Activated CD4-positive, alpha-beta memory T cell treated with anti-CD3 and anti-CD28 coated beads for 36 hours (primary cell): ENCODE data around the gene MAP1LC3B2. TPM values are rescaled to one million over a fixed set of nuclear protein-coding genes. Genes with fewer than 3 reads are reported as not detected.

ENCODE experiments used
- CTCF ChIA-PET: fragments of 350-600 bp; sonication (Branson Sonifier 250); formaldehyde crosslinking; loops from one replicate; lab custom pipeline; 2021; ENCODE audit warnings: antibody characterized with exemption, inconsistent platforms; lab: Charles Lee
- POLR2A ChIA-PET: fragments of 350-600 bp; sonication (Branson Sonifier 250); formaldehyde crosslinking; loops from one replicate; lab custom pipeline; 2021; ENCODE audit warnings: antibody characterized with exemption; lab: Charles Lee
- DNase-seq: peaks from one replicate; pipeline ENCODE4 v3.0.0-alpha.2; 2020
- H3K27ac Mint-ChIP-seq: one replicate; pipeline ENCODE4 v1.8.0; 2021; ENCODE audit warnings: mixed read lengths
- H3K27me3 Mint-ChIP-seq: one replicate; pipeline ENCODE4 v1.8.0; 2021; ENCODE audit warnings: mixed read lengths
- H3K36me3 Mint-ChIP-seq: one replicate; pipeline ENCODE4 v1.8.0; 2021; ENCODE audit warnings: mixed read lengths
- H3K4me1 Mint-ChIP-seq: one replicate; pipeline ENCODE4 v1.8.0; 2021; ENCODE audit warnings: low read depth, mixed read lengths
- H3K4me3 Mint-ChIP-seq: one replicate; pipeline ENCODE4 v1.8.0; 2021; ENCODE audit warnings: mild to moderate bottlenecking, mixed read lengths
- H3K9me3 Mint-ChIP-seq: one replicate; pipeline ENCODE4 v1.8.0; 2021; ENCODE audit warnings: mixed read lengths
- intact Hi-C: fragments of 100-400 bp; cut with micrococcal nuclease; formaldehyde crosslinking; loops from one replicate; pipeline ENCODE4 v1.15.1; 2023
- total RNA-seq, 2 experiments: library from RNA; stranded (reverse); gene quantifications; one replicate each; pipeline ENCODE4 v1.2.3, GENCODE V29; 2021

Gene MAP1LC3B2
- total RNA-seq, 2 experiments from 2014 or later, result 0.78 to 1.2 TPM

DNA sequence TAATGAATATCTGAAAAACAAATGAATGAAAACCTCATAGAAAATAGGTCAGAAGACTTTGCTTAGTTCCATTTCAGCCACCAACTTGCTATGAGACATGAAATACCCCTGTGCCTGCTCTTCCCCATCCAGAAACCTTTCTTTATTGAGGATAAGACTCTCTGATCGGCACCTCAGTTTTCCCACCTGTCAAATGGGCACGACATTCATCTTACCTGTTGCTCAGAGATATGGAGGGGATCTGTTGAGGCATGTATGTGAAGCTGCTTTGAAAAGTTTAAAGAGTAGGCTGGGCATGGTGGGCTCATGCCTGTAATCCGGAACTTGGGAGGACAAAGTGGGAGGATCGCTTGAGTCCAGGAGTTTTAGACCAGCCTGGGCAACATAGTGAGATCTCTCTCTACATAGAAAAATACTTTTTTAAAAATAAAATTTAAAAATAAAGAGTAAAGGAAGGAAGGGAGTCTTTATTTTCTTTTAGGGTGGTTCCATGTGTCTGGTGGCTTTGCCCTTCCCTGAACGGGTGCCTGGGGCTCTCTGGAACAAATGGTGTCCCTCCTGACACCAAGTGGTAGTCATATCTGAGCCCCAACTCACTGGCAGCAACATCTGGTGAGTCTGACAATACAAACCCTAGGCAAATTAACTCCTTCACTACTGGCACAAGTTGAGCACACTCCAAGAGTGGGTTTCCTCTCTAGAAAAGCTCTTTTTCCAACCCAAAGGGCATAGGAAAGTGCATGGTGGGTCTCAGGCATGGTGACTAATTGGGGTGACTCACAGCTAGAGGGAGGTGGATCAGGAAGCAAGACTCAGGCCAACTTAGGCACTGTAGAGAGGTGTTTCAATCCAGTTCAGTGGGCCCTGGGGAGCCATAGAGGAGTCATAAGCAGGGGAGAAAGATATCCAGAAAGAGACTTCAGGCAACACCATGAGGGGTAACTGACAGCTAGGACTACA, 42.1 kb downstream of the MAP1LC3B2 start:
- intact Hi-C loops, result loop anchor here (2.0 to 5.0 kb wide), 2 partner anchors 459 to 602 kb away; no protein-coding TSS in a partner anchor
- ChIA-PET POLR2A (no interaction called here), CTCF (interaction anchor here (0.9 to 2.8 kb wide), 8 partner anchors 9 to 618 kb away, joined by 3 to 18 read pairs (median 4); no protein-coding TSS in a partner anchor)
- no peak for DNase-seq
- H3K9me3 Mint-ChIP-seq, result no peaks in the 10 kb centered on the region
- no peak overlapping the region for H3K27ac Mint-ChIP-seq
- peaks cover 3% of the 10 kb centered on the region for H3K27me3 Mint-ChIP-seq
- no peak overlapping the region for H3K4me3 Mint-ChIP-seq
- peaks cover 3% of the 10 kb centered on the region for H3K4me1 Mint-ChIP-seq
- H3K36me3 Mint-ChIP-seq, result no peaks in the 10 kb centered on the region

DNA sequence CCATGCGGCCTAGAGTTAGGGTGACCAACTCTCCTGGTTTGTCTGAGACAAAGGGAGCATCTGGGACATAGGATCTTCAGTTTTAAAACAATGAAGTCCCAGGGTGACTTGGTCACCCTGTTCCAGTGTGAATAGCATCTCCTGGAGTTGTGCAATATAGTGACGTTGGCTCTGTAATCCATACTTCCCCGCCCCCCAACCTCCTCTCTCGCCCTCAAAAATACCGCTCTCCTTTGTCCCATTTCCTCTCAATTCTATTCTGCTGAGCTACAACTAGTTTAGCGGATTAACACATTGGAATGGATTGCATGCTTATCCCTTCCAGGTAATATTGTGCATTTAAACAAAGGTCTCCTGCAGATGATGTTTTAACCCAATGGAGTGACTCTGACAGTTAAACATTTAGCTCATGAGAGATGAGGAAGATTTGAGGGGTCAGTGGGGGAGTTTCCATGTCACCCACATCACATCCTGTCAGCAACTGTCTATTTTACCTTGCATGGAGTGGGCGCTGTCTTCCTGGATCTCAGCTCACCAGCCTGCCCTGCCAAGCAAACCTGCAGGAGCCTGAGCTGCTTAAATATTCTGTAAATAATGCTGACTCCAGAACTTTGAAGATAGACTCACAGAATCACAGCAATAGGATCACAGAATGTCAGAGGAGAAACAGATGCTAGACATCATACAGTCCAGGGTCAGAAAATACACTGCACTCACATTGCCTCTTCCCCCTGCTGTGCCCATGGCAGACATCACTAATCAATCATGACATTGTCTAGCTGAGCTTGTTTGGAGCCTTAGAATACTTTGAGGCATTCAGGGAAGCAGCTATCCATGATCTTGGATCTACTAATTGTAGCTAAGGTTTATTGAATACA, 43.0 kb downstream of the MAP1LC3B2 start:
- no peaks in the 10 kb centered on the region for H3K36me3 Mint-ChIP-seq
- peaks cover 3% of the 10 kb centered on the region for H3K27me3 Mint-ChIP-seq
- H3K4me3 Mint-ChIP-seq, result no peak overlapping the region
- DNase-seq, result no peak
- H3K27ac Mint-ChIP-seq, result no peak overlapping the region
- intact Hi-C loops, result loop anchor here (2.0 to 5.0 kb wide), 2 partner anchors 460 to 603 kb away; no protein-coding TSS in a partner anchor
- ChIA-PET CTCF (interaction anchor here (0.7 to 2.5 kb wide), 3 partner anchors 42 to 604 kb away, joined by 3 to 13 read pairs (median 5); no protein-coding TSS in a partner anchor), POLR2A (no interaction called here)
- no peaks in the 10 kb centered on the region for H3K9me3 Mint-ChIP-seq
- H3K4me1 Mint-ChIP-seq, result peaks cover 3% of the 10 kb centered on the region

DNA sequence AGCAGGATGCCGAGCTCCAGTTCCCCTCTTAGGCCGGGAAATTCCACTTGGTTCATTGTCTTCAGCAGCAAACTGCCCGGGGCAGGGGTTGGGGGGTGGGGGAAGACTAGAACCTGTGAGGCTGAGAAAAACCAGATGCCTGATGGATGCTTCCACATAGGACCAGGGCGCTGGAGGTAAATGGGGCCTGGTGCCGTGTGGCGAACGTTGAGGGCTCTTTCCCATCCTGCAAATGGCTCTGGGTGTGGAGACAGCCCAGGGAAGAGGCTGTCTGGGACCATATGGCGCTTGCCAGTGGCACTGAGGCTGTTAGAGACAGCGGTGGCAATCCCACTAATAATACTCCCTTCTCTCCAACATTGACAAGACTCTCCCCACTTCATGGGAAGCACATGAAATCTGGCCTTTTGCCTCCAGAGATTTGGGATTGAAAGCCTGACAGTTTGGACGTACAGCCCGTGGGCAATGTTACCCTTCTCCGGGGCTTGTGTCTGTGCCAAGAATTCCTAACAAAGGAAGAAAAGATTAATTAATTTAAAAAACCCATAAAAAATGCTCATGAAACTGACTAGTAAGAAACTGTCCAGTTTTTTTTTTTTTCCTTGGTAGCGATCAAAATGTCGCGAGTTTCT, 44.5 kb downstream of the MAP1LC3B2 start:
- CTCF ChIA-PET, result no interaction called here
- intact Hi-C loops, result loop anchor here (5.0 kb wide), 1 partner anchor 461 kb away; no protein-coding TSS in a partner anchor
- DNase-seq, result no peak

DNA sequence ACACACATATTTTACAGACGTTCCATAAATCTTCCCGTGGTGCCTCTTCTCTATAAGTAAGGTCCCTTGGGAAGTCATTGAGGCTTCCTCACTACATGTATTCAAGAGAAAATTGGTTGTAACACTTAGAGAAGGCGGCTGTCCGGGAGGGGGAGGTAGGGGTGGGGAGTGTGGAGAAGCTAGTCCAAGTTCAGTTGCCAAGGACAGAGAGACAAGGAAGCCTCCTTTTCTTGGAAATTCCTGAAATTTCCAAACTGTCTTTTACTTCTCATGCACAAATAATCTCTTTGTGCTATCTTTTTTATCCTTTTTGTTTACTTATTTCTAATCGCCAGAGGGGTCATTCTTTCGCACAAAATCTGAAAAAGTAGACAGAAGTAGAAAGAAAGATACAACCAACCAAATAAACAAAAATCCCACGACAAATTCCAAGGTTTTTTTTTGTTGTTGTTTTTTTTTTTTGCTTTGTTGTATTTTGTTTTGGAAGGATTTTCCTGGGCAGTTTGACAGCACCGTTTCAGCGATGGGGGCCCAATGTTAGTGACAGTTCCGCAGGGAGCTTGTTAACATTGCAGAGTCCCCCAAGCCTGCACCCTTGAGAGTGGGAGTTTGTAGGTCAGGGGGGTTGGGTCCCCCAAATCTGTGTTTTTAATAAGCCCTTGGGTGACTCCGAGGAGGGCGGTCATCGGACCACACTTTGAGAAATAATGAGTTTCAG, 45.2 kb downstream of the MAP1LC3B2 start:
- Mint-ChIP-seq H3K27ac (no peak overlapping the region), H3K4me3 (no peak overlapping the region), H3K4me1 (peaks cover 3% of the 10 kb centered on the region), H3K27me3 (peaks cover 3% of the 10 kb centered on the region), H3K9me3 (no peaks in the 10 kb centered on the region), H3K36me3 (no peaks in the 10 kb centered on the region)
- ChIA-PET POLR2A (no interaction called here), CTCF (no interaction called here)
- DNase-seq, result no peak
- intact Hi-C loops, result loop anchor here (5.0 kb wide), 1 partner anchor 462 kb away; no protein-coding TSS in a partner anchor

More for the DNA sequence above, 44.5 kb downstream of the MAP1LC3B2 start:
- Mint-ChIP-seq H3K9me3 (no peaks in the 10 kb centered on the region), H3K36me3 (no peaks in the 10 kb centered on the region), H3K27ac (no peak overlapping the region), H3K4me3 (no peak overlapping the region), H3K4me1 (peaks cover 3% of the 10 kb centered on the region), H3K27me3 (peaks cover 3% of the 10 kb centered on the region)
- POLR2A ChIA-PET, result no interaction called here

DNA sequence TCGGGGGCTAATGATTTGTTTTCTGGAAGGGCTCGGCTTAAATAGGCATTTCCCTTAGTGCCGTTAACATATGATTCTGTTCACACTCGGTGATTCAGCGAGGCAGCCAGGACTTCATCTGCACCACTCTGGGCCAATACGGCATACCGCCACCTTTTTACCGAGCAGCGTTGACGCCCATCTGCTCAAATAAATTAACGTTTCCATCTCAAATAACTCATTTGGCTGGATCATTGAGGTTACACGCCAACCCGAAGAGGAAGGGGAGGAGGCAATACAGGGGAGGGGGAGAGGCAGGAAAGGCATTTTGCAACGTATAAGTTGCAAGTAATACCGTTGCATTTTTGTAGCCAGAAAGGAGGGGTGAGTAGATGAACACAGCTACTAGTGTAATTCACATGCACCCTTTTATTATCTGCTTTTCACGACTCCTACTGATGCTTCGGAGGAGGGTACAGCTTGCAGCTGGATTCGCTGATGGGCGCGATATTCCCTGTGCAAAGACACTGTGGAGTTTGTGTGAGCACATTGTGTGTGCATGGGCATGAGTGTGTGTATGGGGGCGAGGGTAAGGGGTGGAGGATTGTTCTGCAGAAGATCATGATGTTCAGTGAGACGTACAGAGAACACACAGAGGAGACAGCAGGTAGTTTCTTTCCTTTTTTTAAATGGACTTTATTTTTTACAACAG, 45.9 kb downstream of the MAP1LC3B2 start:
- intact Hi-C loops, result loop anchor here (5.0 kb wide), 1 partner anchor 463 kb away; no protein-coding TSS in a partner anchor
- H3K27me3 Mint-ChIP-seq, result peaks cover 3% of the 10 kb centered on the region
- H3K27ac Mint-ChIP-seq, result no peak overlapping the region
- H3K36me3 Mint-ChIP-seq, result no peaks in the 10 kb centered on the region
- ChIA-PET CTCF (no interaction called here), POLR2A (no interaction called here)
- H3K9me3 Mint-ChIP-seq, result no peaks in the 10 kb centered on the region
- H3K4me3 Mint-ChIP-seq, result no peak overlapping the region
- no peaks in the 10 kb centered on the region for H3K4me1 Mint-ChIP-seq
- DNase-seq, result no peak

DNA sequence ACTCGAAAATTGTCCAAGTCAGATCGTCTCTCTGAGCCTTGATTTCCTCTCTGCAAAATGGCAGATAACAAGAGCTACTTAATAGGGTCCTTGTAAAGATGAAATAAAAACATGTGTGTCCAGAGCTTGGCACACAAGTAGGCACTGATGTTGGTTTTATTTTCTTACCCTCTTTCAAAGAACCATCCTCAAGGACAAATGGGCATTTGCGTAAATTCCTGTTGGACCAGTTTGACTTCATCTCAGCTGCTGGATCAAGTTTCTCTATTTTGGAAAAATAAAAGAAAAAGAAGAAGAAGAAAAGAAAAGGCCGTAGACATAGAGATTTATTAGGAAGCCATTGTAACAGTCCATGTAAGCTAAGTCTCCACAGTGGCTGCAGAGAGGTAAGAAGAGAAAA, 47.2 kb downstream of the MAP1LC3B2 start:
- Mint-ChIP-seq H3K4me1 (no peaks in the 10 kb centered on the region), H3K9me3 (no peaks in the 10 kb centered on the region), H3K4me3 (no peak overlapping the region), H3K27me3 (peaks cover 3% of the 10 kb centered on the region), H3K36me3 (no peaks in the 10 kb centered on the region), H3K27ac (no peak overlapping the region)
- DNase-seq, result no peak
- CTCF ChIA-PET, result no interaction called here
- intact Hi-C loops, result no loop called here
- POLR2A ChIA-PET, result no interaction called here

DNA sequence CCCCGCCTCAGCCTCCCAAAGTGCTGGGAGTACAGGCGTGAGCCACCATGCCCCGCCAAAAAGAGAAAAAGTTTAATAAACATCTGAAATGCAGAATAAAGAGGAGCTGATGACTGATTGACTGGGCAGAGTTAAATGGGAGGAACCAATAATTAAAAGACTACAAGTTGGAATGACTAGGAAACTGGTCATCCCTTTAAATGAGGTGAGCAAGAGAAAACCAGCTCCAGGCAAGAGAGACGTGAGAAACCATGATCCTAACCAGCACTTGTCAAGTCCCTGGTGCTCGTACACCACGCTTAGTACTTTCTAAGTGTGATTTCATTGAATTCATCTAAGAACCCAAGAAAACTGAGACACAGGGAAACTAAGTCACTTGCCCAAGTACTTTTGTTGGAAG, 47.9 kb downstream of the MAP1LC3B2 start:
- Mint-ChIP-seq H3K4me1 (no peaks in the 10 kb centered on the region), H3K9me3 (no peaks in the 10 kb centered on the region), H3K4me3 (no peak overlapping the region), H3K27ac (no peak overlapping the region), H3K27me3 (peaks cover 3% of the 10 kb centered on the region), H3K36me3 (no peaks in the 10 kb centered on the region)
- DNase-seq, result no peak
- intact Hi-C loops, result no loop called here
- POLR2A ChIA-PET, result no interaction called here
- CTCF ChIA-PET, result no interaction called here

DNA sequence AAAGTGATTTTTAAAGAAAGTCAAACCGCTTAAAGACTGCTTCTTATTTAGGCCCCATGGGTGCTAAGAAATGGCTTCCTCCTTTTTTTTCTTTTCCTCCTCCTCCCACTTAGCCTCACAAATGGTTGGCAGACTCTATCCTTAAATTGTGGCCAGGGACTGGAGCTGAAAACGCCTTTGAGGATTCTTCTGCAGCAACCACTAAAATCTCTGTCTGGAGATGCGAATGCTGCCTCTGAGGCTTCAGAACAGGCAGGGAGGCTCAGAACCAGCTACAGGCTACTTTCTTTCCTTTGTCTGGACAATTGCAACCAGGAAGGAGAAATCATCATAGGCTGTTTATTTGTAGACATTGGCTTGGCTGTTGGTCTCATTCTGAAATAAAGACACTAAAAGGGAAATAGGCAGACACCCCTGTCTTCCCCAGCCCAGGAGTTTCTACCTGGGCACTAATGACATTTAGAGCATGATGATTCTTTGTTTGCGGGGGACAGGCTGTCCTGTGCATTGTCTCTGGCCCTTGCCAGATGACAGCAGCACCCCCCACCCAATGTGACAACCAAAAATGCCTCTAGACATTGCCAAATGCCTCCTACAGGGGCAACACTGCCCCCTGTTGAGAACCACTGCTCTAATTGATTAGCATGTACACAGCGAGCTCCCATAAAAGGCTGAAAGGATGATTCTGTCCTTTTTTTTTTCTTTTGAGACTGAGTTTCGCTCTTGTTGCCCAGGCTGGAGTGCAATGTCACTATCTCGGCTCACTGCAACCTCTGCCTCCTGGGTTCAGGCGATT, 50.3 kb downstream of the MAP1LC3B2 start:
- Mint-ChIP-seq H3K36me3 (no peaks in the 10 kb centered on the region), H3K27ac (no peak overlapping the region), H3K4me1 (no peaks in the 10 kb centered on the region), H3K9me3 (no peaks in the 10 kb centered on the region), H3K27me3 (peaks cover 3% of the 10 kb centered on the region), H3K4me3 (no peak overlapping the region)
- DNase-seq, result peak; percentile 30
- ChIA-PET CTCF (interaction anchor here (0.7 to 1.4 kb wide), 6 partner anchors 9 to 626 kb away, joined by 3 to 4 read pairs (median 3); no protein-coding TSS in a partner anchor), POLR2A (interaction anchor here (0.6 kb wide), 1 partner anchor 479 kb away, joined by 3 read pairs; no protein-coding TSS in a partner anchor)
- intact Hi-C loops, result no loop called here

DNA sequence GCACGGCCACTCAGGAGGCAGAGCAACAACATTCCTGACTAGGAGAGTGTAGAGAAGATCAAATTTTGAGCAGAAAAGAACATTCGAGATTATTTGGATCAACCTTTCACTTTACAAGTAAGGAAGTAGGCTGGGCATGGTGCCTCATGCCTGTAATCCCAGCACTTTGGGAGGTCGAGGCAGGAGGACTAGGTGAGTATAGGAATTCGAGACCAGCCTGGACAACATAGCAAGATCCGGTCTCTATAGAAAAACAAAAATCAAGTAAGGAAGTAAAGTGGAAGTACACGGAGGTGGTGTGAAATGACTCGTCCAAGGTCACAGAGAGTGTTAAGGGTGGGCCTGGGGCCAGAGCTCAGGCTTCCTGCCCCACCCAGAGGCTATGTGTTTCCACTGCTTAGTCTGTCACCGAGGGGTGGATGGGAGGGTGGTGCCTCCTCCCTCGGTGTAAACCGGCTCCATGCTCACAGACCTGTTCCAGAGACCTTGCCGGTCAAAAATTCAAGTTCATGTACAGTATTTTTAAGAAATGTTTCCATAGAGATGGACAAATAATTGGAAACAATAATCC, 51.9 kb downstream of the MAP1LC3B2 start:
- intact Hi-C loops, result no loop called here
- ChIA-PET POLR2A (no interaction called here), CTCF (interaction anchor here (0.5 to 1.4 kb wide), 4 partner anchors 11 to 470 kb away, joined by 3 to 4 read pairs (median 4); no protein-coding TSS in a partner anchor)
- no peak overlapping the region for H3K27ac Mint-ChIP-seq
- H3K4me1 Mint-ChIP-seq, result no peaks in the 10 kb centered on the region
- no peak for DNase-seq
- no peaks in the 10 kb centered on the region for H3K36me3 Mint-ChIP-seq
- H3K9me3 Mint-ChIP-seq, result no peaks in the 10 kb centered on the region
- no peak overlapping the region for H3K4me3 Mint-ChIP-seq
- no peaks in the 10 kb centered on the region for H3K27me3 Mint-ChIP-seq

DNA sequence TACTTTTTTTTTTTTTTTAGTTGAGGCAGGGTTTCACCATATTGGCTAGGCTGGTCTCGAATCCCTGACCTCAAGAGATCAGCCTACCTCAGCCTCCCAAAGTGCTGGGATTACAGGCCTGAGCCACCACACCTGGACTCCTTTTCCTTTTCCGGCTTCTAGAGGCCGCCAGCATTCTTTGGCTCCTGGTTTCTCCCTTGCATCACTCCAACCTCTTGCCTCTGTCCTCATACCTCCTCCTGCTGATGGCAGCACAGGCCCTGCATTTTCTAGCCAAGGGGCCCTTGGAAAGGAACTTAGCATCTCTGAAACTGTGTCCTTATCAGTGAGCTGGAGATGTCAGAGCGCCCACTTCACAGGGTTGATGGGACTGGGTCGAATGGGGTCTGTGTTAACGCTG, 53.3 kb downstream of the MAP1LC3B2 start:
- no peaks in the 10 kb centered on the region for H3K36me3 Mint-ChIP-seq
- intact Hi-C loops, result no loop called here
- ChIA-PET CTCF (no interaction called here), POLR2A (interaction anchor here (0.6 kb wide), 1 partner anchor 1610 kb away, joined by 4 read pairs; no protein-coding TSS in a partner anchor)
- no peaks in the 10 kb centered on the region for H3K27me3 Mint-ChIP-seq
- no peaks in the 10 kb centered on the region for H3K4me1 Mint-ChIP-seq
- DNase-seq, result no peak
- H3K9me3 Mint-ChIP-seq, result no peaks in the 10 kb centered on the region
- no peak overlapping the region for H3K27ac Mint-ChIP-seq
- H3K4me3 Mint-ChIP-seq, result no peak overlapping the region
